ENCODE measurements around the gene RGS4.

GRCh38 chr1:163093579-163093978 lies 24.4 kb downstream of the RGS4 start:
- TF ChIP-seq CTCF (IDR thresholded peaks at IDR 0.05) (no peak), POLR2A (IDR thresholded peaks at IDR 0.05) (no peak)

Measured in heart left ventricle (tissue), 13 donors.